ENCODE results near the gene IMMP1L. TPM values are rescaled to one million over a fixed set of nuclear protein-coding genes. Genes with fewer than 3 reads are reported as not detected.

Gene IMMP1L
- total and polyA plus RNA-seq, 2 of the 8 experiments (the other 6 are each of a cell fraction or from before 2014, with no cell fraction given): 27.4 to 47.7 TPM

GRCh38 chr11:31555938-31556337, 46.5 kb upstream of the IMMP1L start (continued):
- TF ChIP-seq RNF2 (IDR thresholded peaks at IDR 0.05; ENCODE audit: borderline replicate concordance, low read depth, low read length, missing control alignments, poor library complexity, severe bottlenecking): no peak
- TF ChIP-seq BRCA1 (IDR thresholded peaks at IDR 0.05; ENCODE audit: low read depth, low read length): no peak
- no peak for TF ChIP-seq MAX (IDR thresholded peaks at IDR 0.05)
- no peak for TF ChIP-seq YY1 (IDR thresholded peaks at IDR 0.05; ENCODE audit: low read depth, low read length)
- TF ChIP-seq ATF3 (IDR thresholded peaks at IDR 0.05; ENCODE audit: insufficient read depth, low read depth, low read length): no peak

All from H1 (cell line).